ENCODE measurements around the gene RPS23. TPM values are rescaled to one million over a fixed set of nuclear protein-coding genes. Genes with fewer than 3 reads are reported as not detected.
A peak's percentile ranks its signal among the peaks of the same experiment; 100 is the strongest.

RPS23 gene
- total RNA-seq, 2 experiments from 2014 or later, result 3,299 to 3,303 TPM

DNA sequence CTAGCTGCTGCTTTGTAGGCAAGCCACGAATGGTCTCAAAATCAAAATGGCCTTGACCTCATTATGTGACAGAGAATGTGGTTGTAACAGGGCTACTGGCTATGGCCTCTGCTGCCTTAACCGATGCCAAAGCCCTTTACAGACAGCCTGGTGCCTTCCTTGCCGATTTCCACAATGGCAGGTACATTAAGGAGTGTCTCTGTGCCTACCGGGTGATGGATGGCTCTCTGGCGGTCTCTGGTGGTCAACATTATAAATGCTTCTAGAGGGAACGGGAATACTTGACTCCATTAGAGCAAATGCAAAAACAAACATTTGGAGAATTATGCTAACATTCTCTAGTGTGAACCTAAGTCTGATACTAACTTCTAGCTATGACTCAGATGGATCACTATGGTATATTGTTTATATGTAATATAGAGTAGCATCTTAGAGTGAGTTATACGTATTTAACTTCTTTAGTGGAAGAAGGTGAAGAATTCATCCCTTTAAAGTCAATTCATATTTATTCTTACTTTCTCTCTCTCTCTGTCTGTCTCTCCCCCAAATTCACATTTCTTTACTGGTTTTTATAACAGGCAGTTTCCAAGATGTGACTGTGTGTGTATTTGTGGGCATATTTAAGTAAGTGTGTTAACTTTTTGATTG is 52.5 kb downstream of the RPS23 start:
- no peak overlapping the region for H3K27ac Mint-ChIP-seq
- peak; percentile 90 for ATAC-seq

More for the DNA sequence above, 52.5 kb downstream of the RPS23 start:
- DNase-seq, result peak; percentile 73
- Mint-ChIP-seq H3K9me3 (no peaks in the 10 kb centered on the region), H3K4me1 (ENCODE audit: low read depth) (peaks cover 3% of the 10 kb centered on the region), H3K27me3 (no peaks in the 10 kb centered on the region), H3K36me3 (ENCODE audit: low read depth) (no peaks in the 10 kb centered on the region), H3K4me3 (no peak overlapping the region)
- ChIA-PET POLR2A (interaction anchor here (0.5 kb wide), 1 partner anchor 1347 kb away, joined by 3 read pairs; no protein-coding TSS in a partner anchor), CTCF (interaction anchor here (0.6 to 3.1 kb wide), 35 partner anchors 8 to 804 kb away, joined by 3 to 24 read pairs (median 4); no protein-coding TSS in a partner anchor)
- peak; percentile 86 for TF ChIP-seq CTCF (IDR thresholded peaks at IDR 0.05)
- intact Hi-C loops (cut with micrococcal nuclease), result loop anchor here (5.0 kb wide), 1 partner anchor 718 kb away; no protein-coding TSS in a partner anchor

Measured in activated CD8-positive, alpha-beta T cell treated with anti-CD3 and anti-CD28 coated beads for 36 hours (primary cell).